ENCODE results near the gene ACSS2.
A peak's percentile ranks its signal among the peaks of the same experiment; 100 is the strongest.

Gene ACSS2

GRCh38 chr20:34922654-34923381 is 46.4 kb downstream of the ACSS2 start:
- peak; percentile 69 for ATAC-seq
- TF ChIP-seq BACH2 (CRISPR knock-in tag; IDR thresholded peaks at IDR 0.05; ENCODE audit: borderline replicate concordance), result no peak
- no peak for TF ChIP-seq ZNF8 (CRISPR knock-in tag; IDR thresholded peaks at IDR 0.05)
- no peak for TF ChIP-seq PATZ1 (CRISPR knock-in tag; IDR thresholded peaks at IDR 0.05; ENCODE audit: borderline replicate concordance)
- no peak for TF ChIP-seq POU6F1 (CRISPR knock-in tag; IDR thresholded peaks at IDR 0.05; ENCODE audit: borderline replicate concordance, low read depth)
- no peak for TF ChIP-seq CSDC2 (CRISPR knock-in tag; IDR thresholded peaks at IDR 0.05)
- no peak for TF ChIP-seq TSHZ2 (CRISPR knock-in tag; IDR thresholded peaks at IDR 0.05)

GRCh38 chr20:34923414-34923813 is 47.0 kb downstream of the ACSS2 start:
- no peak for ATAC-seq
- TF ChIP-seq ZC3H10 (CRISPR knock-in tag; IDR thresholded peaks at IDR 0.05) (no peak), OSR1 (CRISPR knock-in tag; IDR thresholded peaks at IDR 0.05) (no peak), ARNTL (CRISPR knock-in tag; IDR thresholded peaks at IDR 0.05; ENCODE audit: borderline replicate concordance, low read depth) (no peak), ZFP30 (CRISPR knock-in tag; IDR thresholded peaks at IDR 0.05) (no peak), PATZ1 (CRISPR knock-in tag; IDR thresholded peaks at IDR 0.05; ENCODE audit: borderline replicate concordance) (no peak), TSHZ2 (CRISPR knock-in tag; IDR thresholded peaks at IDR 0.05) (no peak), TCF4 (CRISPR knock-in tag; IDR thresholded peaks at IDR 0.05; ENCODE audit: borderline replicate concordance) (no peak)

GRCh38 chr20:34925341-34925740 is 48.9 kb downstream of the ACSS2 start:
- TF ChIP-seq TSHZ2 (CRISPR knock-in tag; IDR thresholded peaks at IDR 0.05) (no peak), TCF4 (CRISPR knock-in tag; IDR thresholded peaks at IDR 0.05; ENCODE audit: borderline replicate concordance) (no peak), TOX (CRISPR knock-in tag; IDR thresholded peaks at IDR 0.05; ENCODE audit: borderline replicate concordance) (no peak), GLIS3 (CRISPR knock-in tag; IDR thresholded peaks at IDR 0.05) (no peak)
- ATAC-seq, result no peak

All from SK-N-SH treated with all-trans-retinoic acid at 6 μM for 48 hours (cell line).